GM11168 (cell line): Measurements from ENCODE around the gene RGPD6.
"Not testable (repeated sequence)": the region's sequence is repeated elsewhere in the genome, so short reads cannot be mapped to it uniquely, and the experiment has no call there.

Experiments used
- in situ Hi-C: fragments of 300-500 bp; cut with MboI; formaldehyde crosslinking; loops from one replicate; pipeline ENCODE4 v1.12.0; 2022; ENCODE audit warnings: low sequenced_read_pairs; ENCODE audit not compliant: unreplicated experiment

The RGPD6 gene

DNA sequence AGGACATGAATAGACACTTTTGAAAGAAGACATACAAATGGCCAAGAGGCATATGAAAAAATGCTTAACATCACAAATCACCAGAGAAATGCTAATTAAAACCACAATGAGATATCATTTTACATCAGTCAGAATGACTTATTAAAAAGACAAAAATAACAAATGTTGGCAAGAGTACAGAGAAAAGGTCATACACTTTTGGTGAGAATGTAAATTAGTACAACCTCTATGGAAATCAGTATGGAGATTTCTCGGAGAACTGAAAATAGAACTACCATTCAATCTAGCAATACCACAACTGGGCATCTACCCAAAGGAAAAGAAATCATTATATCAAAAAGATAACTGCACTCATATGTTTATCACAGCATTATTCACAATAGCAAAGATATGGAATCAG, 88.0 kb downstream of the RGPD6 start:
- in situ Hi-C loops = loop anchor here (25.0 kb wide), 1 partner anchor 1948 kb away; the partner anchor contains the start of gene RGPD8

DNA sequence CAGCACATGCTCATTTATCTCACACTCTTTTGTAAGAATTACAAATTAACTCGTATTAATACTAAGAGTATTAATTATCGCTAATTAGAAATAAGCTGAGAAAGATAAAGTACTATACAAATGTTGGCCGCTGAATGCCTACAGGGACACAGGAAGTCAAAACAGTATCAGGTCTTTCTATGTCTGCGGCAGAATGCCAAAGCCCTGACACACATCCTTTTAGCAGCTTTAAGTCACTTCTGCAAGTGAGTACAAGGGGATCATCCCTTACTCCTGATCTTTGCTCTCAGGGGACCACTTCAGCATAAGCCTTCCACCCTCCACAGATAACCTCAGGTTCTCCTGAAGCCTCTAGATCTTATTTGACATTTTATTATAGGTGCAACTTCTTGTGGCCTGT, 94.3 kb downstream of the RGPD6 start:
- in situ Hi-C loops = loop anchor here (25.0 kb wide), 1 partner anchor 1955 kb away; the partner anchor contains the start of gene RGPD8

GRCh38 chr2:110481200-110481599, 95.8 kb downstream of the RGPD6 start:
- in situ Hi-C loops = loop anchor here (25.0 kb wide), 1 partner anchor 1956 kb away; the partner anchor contains the start of gene RGPD8

DNA sequence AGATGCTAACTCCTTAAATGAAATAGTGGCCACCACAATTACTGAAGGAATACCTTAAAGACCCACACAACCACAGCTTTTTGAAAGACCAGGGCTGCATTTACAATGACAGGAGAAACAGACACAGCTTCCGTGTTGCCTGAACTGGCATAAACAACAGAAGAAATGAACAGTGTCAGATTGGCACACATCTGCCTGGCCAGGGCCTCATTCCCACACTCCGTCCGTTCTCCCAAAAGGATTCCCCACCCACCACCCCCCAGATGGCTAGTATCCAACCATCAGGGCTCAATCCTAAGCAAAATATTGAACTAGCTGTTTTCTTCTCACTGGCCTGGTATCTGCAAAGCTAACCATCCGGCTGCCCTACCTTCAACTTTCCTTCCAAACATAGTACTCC, 96.9 kb downstream of the RGPD6 start:
- in situ Hi-C loops = loop anchor here (25.0 kb wide), 1 partner anchor 1957 kb away; the partner anchor contains the start of gene RGPD8

DNA sequence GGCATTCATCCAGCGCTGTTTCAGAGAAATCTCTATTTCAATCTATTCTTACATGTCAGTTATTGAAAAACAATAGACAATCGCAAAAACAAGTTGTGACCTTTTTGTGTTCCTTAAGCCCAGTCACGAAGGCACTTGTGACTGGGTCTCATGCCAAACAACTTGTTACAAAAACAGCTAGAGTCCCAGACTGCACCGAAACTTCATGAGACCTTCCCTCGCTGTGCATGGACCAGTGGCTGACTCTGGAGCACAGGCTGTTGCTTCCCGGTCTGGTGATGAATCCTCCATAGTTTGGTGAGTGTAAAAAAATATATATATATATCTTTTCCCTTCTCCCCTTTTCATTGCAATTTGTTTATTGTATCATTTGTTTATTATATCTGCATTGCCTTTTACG, 99.7 kb downstream of the RGPD6 start:
- in situ Hi-C loops = loop anchor here (25.0 kb wide), 1 partner anchor 1960 kb away; the partner anchor contains the start of gene RGPD8

DNA sequence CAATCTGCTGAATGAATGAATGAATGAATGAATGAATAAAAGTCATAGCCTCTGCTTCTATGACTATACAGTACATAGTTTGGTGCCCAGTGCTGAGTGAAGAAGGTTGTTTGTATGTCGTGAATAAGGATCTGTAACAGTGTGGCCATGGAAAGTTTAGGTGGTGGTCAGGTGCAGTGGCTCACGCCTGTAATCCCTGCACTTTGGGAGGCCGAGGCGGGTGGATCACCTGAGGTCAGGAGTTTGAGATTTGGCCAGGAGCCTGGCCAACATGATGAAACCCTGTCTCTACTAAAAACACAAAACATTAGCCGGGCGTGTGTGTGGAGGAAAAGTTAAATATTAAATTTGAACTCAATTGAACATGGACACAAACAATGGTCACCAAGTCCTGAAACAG, 100.1 kb downstream of the RGPD6 start:
- in situ Hi-C loops = loop anchor here (25.0 kb wide), 1 partner anchor 1960 kb away; the partner anchor contains the start of gene RGPD8

DNA sequence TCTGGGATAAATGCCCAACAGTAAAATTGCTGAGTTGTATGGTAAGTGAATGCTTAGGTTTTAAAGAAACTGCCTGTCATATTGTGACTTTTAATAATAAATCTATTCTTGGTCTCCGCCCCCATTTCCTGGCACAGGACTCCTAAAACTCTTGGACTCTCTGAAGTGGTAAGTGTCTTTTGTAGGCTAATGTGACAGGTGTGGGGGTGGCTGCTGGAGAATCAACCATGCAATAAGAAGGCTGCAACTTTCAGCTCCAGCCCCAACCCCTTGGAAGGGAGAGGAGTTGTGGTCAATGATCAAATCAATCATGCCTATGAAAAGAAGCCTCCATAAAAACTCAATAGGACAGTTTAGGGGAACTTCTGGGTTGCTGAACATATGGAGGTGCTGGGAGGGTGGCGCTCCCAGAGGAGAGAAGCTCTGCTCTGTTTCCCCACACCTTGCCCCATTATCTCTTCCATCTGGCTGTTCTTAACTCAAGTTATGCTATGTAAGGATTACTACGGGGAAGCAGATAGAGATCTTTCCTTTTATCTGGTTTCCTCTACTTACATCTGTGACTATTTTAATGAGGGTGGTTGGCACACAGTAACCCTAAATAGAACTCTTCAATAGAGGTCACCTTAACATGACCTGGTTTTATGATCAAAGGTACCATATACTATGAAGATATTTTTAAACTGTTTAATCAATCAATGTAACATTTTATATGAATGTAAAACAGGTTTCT, 101.2 kb downstream of the RGPD6 start:
- in situ Hi-C loops = loop anchor here (25.0 kb wide), 1 partner anchor 1962 kb away; the partner anchor contains the start of gene RGPD8

DNA sequence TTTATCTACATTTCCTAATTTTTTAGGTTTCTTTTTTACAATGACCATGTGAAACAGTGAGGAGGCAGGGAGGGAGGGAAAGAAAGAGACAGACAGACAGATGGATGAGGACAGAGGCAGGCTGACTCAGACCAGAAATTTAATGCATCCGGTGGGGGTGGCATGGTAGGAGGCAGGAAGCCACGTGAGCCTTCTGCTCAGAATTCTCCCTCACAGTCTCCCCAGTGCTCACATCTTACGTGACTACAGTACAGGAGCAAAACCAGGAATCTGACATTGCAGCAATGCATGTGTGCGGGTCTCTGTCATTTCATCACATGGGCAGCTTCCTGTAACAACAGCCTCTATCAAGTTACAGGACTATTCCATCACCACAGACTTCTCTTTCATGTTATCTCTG, 102.1 kb downstream of the RGPD6 start:
- in situ Hi-C loops = loop anchor here (25.0 kb wide), 1 partner anchor 1962 kb away; the partner anchor contains the start of gene RGPD8

GRCh38 chr2:110473059-110473358, 104.0 kb downstream of the RGPD6 start:
- in situ Hi-C loops = not testable (repeated sequence)

DNA sequence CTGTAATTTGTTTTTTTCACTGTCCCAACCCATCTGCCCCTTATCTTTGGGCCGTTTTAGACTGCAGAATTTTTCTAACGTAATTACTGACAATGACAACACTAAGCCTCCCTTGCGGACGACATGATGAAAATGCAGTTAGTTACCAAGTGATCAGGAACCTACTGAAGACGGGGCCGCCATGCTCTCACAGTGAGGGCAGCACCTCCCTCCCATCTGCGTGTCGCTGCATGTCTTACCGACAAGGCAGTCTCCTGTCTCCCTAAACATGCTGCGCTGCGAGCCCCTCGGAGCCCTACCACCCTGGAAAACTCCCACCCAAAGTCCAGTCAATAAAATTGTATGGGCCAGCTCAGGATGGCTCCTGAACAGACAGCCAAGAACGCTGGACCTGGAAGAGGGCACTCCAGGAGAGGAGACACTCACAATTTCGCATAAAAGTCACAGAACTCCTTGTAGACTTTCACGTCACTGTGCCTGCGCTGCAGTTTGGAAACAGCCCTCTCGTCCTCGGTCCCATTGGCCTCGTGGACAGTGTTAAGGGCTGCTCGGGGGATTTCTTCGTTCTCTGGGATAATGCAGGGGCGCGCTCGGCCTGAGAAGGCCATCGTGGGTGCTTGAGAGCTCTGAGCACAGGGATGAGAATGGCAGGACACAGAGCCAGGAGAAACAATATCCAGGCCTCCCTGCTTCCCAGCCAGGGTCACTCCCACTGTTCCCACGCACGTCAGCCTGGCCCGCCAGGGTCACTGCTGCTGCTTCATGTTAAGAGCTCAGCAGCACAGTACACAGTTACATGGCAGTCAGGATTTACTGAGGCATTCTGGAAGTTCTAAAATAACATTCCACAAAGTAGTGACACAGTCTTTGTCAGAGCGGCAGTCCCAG, 104.6 kb downstream of the RGPD6 start, which contains the start of gene LIMS4:
LIMS4 (minus strand) TSS at position 646 of the 888 bp plus-strand sequence; CDS start at position 608, 38 bp downstream.
- in situ Hi-C loops = not testable (repeated sequence)

- in situ Hi-C loops = loop anchor here (10.0 kb wide), 1 partner anchor 1804 kb away; no protein-coding TSS in a partner anchor
Observed at GRCh38 chr2:110468921-110469320, 108.1 kb downstream of the RGPD6 start.

- in situ Hi-C loops = loop anchor here (10.0 kb wide), 1 partner anchor 1801 kb away; no protein-coding TSS in a partner anchor
Observed at GRCh38 chr2:110465312-110465711, 111.7 kb downstream of the RGPD6 start.
